ENCODE results near the gene WWOX.

- TF ChIP-seq, protein P1, sequence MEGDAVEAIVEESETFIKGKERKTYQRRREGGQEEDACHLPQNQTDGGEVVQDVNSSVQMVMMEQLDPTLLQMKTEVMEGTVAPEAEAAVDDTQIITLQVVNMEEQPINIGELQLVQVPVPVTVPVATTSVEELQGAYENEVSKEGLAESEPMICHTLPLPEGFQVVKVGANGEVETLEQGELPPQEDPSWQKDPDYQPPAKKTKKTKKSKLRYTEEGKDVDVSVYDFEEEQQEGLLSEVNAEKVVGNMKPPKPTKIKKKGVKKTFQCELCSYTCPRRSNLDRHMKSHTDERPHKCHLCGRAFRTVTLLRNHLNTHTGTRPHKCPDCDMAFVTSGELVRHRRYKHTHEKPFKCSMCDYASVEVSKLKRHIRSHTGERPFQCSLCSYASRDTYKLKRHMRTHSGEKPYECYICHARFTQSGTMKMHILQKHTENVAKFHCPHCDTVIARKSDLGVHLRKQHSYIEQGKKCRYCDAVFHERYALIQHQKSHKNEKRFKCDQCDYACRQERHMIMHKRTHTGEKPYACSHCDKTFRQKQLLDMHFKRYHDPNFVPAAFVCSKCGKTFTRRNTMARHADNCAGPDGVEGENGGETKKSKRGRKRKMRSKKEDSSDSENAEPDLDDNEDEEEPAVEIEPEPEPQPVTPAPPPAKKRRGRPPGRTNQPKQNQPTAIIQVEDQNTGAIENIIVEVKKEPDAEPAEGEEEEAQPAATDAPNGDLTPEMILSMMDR (IDR thresholded peaks at IDR 0.05) = no peak
- TF ChIP-seq POLR2A (IDR thresholded peaks at IDR 0.05) = no peak
Observed at GRCh38 chr16:79192904-79193303, 1093.5 kb downstream of the WWOX start.

Data from gastroesophageal sphincter (tissue), 3 donors.